ENCODE data around the gene SSBP4.
"Not testable (repeated sequence)": the region's sequence is repeated elsewhere in the genome, so short reads cannot be mapped to it uniquely, and the experiment has no call there.

The SSBP4 gene

GRCh38 chr19:18419195-18419698 lies at the start of gene SSBP4:
Gene SSBP4 (plus strand): TSS chr19:18419398. CDS start chr19:18419649, 251 bp downstream.
- DNase-seq (ENCODE audit: low read depth in 4 of 4, low spot score in 1 of 4) = peak in 2 of 4 experiments; percentile 53 to 58

GRCh38 chr19:18373407-18373891 lies 45.7 kb upstream of the SSBP4 start:
- no peak for DNase-seq (ENCODE audit: low read depth in 4 of 4, low spot score in 1 of 4)

DNA sequence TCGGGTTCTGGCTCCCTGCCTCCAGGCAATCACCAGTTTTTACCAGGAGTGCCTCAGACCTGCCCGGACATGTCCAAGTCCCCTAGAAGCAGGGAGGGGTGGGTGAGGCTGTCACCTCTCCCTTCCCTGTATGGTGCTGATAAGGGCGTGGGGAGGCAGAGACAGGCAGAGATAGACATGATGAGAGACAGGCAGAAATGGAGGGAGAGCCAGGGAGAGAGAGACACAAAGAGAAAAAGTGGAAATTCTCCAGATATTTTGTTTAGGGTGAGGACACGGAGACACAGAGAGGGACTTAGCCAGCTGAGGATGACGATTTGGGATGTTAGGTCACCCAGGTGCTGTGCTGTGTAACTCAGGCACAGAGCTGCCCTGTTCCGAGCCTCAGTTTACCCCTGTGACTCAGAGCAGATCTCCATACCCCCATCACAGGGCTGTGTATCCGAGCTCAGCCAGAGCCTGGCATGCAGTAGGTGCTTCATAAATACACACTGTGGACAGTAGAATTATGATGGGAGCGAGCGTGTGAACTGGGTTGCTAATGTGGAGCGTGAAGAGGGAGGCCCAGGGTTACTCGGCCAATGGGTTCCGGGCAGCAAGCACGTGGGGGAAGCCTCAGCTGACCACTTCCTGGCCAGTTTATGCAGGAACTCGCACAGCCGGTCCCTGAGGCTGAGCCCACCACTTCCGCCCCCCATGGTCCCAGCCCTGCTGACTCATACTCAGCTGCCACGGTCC lies 45.1 kb upstream of the SSBP4 start:
- DNase-seq (ENCODE audit: low read depth in 4 of 4, low spot score in 1 of 4) = peak in 1 of 4 experiments; percentile 17

- no peak for DNase-seq (ENCODE audit: low read depth in 4 of 4, low spot score in 1 of 4)
Observed at GRCh38 chr19:18377026-18377425, 42.2 kb upstream of the SSBP4 start.

DNA sequence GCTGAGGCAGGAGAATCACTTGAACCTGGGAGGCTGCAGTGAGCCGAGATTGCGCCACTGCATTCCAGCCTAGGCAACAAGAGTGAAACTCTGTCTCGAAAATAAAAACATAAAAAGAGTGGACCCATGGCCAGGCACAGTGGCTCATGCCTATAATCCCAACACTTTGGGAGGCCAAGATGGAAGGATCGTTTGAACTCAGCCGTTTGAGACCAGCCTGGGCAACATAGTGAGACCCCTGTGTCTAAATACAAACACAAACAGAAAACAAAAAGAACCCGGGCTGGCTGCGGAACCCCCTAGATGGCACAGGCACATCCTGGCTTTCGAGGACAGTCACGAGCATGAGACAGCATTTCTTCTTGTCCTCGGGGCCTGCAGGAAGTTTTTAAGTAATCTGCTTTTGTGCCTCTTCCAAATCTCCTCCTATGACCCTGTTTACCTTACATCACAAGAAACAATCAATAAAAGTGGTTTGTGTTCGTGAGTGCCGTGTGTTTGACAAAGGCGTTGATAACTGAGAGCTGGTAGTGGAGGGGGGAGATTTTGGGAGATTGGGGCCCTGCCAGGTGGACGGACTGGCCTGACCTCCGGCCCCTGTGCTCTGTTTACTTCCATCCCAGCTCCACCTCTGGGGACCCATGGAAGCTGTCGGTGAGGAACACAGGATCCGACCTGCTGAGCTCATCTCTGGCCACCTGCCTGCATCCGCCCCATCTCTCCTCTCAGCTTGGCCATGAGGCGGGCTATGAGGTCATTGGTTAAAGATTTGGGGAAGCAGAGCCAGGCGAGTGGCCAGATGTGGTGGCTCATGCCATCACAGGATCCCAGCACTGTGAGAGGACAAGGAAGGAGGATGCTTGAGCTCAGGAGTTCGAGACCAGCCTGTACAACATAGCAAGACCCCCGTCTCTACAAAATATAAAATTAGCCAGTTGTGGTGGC lies 39.1 kb upstream of the SSBP4 start:
- DNase-seq (ENCODE audit: low read depth in 4 of 4, low spot score in 1 of 4) = no peak

DNA sequence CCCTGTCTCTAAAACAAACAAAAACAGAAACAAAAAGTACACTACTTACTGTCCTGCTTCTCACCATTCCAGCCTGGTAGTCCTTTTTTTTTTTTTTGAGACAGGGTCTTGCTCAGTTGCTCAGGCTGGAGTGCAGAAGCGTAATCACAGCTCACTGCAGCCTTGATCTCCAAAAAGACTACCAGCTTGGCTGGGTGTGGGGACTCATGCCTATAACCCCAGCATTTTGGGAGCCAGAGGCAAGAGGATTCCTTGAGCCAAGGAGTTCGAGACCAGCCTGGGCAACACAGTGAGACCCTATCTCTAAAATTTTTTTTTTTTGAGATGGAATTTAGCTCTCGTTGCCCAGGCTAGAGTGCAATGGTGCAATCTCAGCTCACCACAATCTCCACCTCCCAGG lies 38.4 kb upstream of the SSBP4 start:
- no peak for DNase-seq (ENCODE audit: low read depth in 4 of 4, low spot score in 1 of 4)

- not testable (repeated sequence) for DNase-seq (ENCODE audit: low read depth in 4 of 4, low spot score in 1 of 4)
Observed at GRCh38 chr19:18383622-18384021, 35.6 kb upstream of the SSBP4 start.

GRCh38 chr19:18384775-18385174 lies 34.4 kb upstream of the SSBP4 start:
- DNase-seq (ENCODE audit: low read depth in 4 of 4, low spot score in 1 of 4) = no peak

DNA sequence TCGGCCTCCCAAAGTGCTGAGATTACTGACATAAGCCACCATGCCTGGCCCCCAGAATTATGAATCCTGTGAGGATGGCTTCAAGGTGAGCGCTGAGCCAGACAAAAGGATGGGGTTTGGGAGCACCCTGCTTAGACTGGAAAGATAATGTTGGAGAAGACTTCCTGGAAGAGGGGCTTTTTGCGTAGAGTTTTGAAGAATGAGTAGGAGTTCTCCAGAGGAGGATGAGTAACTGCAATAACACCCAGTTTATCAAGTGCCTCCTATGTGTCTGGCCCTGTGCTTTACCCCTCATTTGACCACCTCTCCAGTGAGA lies 33.9 kb upstream of the SSBP4 start:
- DNase-seq (ENCODE audit: low read depth in 4 of 4, low spot score in 1 of 4) = no peak

GRCh38 chr19:18385675-18386542 lies 33.3 kb upstream of the SSBP4 start, which contains the start of gene GDF15:
Gene GDF15 (plus strand): TSS chr19:18386158. CDS start chr19:18386190, 32 bp downstream.
- DNase-seq (ENCODE audit: low read depth in 4 of 4, low spot score in 1 of 4) = no peak

DNA sequence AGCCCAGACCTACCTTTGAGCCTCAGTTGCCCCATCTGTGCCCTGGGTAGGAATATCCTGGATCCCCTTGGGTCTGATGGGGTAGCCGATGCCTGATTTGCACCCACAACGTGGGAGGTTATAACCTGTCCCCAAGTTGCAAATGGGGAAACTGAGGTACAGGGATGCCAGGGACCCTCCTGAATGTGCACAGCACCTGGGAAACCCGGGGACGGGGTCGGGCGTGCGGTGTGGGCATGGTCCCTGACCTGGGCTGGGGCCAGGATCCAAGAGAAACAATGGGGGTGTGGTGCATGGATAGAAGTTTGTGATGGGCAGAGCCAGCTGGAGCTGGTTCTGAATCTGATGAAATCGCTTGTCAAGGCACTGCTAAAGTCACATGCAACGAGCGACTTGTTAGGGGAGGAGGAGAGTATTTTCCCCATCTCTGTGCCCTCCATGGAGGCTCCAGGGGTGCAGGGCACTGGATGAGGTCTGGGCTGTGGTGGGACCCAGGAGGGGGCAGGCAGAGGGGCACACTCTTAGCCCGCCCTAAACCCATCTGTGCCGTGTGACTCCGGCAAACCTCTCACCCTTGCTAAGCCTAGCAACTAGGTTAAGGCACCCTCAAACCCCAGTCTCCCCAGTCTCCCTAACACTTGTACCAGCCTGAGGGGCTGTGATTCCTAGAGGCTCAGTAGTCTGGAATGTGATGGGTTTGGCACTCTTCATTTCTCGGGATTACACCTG lies 32.5 kb upstream of the SSBP4 start:
- no peak for DNase-seq (ENCODE audit: low read depth in 4 of 4, low spot score in 1 of 4)

- peak; percentile 49 to 77 (median 72) for DNase-seq (ENCODE audit: low read depth in 4 of 4, low spot score in 1 of 4)
Observed at GRCh38 chr19:18388100-18388959, 30.9 kb upstream of the SSBP4 start.

GRCh38 chr19:18388960-18389725 lies 30.1 kb upstream of the SSBP4 start:
- DNase-seq (ENCODE audit: low read depth in 4 of 4, low spot score in 1 of 4) = no peak

DNA sequence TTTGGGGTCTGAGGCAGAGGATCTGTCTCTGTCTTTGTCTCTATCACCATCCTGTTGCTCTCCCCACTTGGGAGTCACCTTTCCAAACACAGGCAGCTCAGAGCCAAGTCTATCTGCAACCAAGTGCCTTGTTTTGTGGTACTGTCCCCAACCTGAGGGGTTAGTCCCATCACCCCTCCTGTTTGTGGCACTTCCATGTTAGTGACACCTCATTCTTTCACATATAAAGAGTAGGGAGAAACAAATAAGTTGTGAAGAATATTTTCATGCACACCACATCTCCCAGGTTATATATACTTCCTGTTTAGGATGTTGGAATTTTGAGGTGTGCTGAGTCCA lies 29.5 kb upstream of the SSBP4 start:
- DNase-seq (ENCODE audit: low read depth in 4 of 4, low spot score in 1 of 4) = no peak

DNA sequence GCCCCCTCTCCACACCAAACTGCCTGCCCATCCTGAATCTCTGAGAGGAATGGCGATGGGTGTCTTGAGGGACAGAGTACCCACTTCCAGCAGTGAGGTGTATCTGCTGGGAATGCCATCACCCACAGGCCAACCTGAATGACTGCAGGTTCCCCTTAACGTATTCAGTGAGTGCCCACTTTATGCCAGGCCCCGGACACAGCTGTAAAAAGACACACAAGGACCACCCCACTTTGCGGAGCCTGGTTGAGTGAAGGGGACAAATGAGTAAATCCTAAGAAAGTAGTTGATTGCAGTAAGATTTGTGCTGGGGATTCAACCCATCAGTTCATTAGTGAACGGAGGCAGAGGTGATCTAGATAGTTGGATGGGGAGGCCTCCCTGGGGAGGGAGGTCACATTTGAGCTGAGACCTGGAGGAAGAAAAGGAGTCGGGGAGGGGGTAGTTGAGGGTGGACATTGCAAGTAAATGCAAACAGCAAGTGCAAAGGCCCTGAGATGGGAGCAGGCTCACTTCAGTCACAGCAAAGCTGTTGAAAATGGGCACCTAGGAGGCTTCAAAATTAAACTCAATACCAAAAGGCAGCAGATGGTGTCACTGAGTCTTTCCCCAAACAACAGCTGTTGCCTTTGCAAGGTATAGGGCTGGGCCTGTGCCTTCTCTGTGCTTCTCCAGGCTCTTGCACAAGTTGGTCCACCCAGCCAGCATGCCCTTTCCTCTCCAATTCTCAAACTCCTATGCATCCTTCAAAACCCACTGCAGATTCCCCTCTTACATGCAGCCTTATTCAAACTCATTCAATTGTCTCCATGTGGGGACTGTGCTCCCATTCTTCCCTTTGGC lies 28.9 kb upstream of the SSBP4 start:
- DNase-seq (ENCODE audit: low read depth in 4 of 4, low spot score in 1 of 4) = no peak

DNA sequence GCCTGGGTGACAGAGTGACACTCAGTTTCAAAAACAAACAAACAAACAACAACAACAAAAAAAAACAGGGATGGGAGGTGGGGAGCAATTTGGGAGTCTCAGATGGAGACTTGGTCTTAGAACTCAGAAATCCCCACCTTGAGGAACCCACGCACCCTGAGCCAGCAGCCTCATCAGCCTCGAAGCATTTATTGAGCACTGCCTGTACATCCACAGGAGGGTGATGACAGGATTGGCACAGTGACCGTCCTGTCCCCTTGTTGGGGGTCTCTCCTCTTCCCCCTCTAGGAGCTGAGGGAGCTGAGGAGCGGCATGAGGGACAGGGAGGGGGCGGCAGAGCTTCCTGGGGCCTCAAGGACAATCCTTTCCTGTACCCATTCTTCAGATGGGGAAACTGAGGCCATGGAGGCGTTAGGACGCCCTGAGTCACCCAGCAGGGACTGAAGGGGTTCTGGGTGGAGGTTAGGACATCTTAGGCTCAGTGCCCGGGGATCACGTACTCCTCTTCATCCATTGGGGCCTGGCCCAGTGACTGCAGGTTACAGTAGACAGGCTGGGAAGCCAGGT lies 27.6 kb upstream of the SSBP4 start:
- no peak for DNase-seq (ENCODE audit: low read depth in 4 of 4, low spot score in 1 of 4)

DNA sequence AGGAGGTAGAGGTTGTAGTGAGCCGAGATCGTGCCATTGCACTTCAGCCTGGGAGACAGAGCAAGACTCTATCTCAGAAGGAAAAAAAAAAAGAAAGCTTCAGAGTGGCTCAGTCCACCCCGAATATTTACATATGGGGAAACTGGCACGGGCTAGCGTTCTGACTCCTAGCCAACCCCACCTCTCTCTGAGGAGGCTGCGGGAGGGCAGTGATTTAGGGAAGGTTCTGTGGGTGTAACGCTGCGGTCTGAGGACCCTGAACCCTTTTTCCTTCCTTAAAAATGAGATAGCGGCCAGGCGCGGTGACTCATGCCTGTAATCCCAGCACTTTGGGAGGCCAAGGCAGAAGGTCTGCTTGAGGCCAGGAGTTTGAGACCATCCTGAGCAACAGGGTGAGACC lies 26.8 kb upstream of the SSBP4 start:
- no peak for DNase-seq (ENCODE audit: low read depth in 4 of 4, low spot score in 1 of 4)

Data from stimulated activated CD4-positive, alpha-beta T cell treated with anti-CD3 and anti-CD28 coated beads, Interleukin-1b, Interleukin-23, amount 100 ng/mL, for 24 hours (primary cell).